Measurements from ENCODE around the gene TBC1D10A. TPM values are rescaled to one million over a fixed set of nuclear protein-coding genes. Genes with fewer than 3 reads are reported as not detected.

TBC1D10A gene
- total and polyA plus RNA-seq, 2 donors (not counting 1 experiment from before 2014, with no cell fraction given), result 10.8 to 11.7 TPM

DNA sequence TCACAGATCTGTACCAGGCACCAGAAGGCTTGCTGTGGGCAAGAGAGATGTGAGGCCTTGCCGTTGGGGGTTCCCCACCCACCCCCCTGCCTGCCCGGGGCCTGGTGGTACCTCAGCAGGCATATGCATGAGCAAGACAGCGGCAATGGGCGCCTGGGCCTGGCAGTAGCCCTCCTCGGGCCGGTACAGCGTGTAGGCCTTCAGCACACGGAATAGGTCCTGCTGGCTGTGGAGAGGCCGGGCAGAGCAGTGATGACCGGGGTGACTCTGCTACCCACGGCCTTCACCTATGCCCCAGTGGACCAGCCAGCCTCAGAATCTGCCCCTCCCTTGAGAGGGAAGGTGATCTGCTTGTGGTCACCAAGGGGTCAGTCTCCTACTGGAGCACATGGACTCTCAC, 31.9 kb downstream of the TBC1D10A start:
- Histone ChIP-seq H4K20me1 (ENCODE audit: control insufficient read depth, extremely low read depth, insufficient read depth, low read length) (no peaks in the 10 kb centered on the region), H3K36me3 (ENCODE audit: control insufficient read depth, insufficient read depth, low read length) (peaks cover 18% of the 10 kb centered on the region), H3K4me1 (ENCODE audit: control insufficient read depth, extremely low read depth, insufficient read depth, low read length) (peaks cover 12% of the 10 kb centered on the region), H3K79me2 (ENCODE audit: control insufficient read depth, insufficient read depth, low read length) (no peaks in the 10 kb centered on the region), H3K9ac (ENCODE audit: insufficient read depth, low read length) (no peak overlapping the region), H3K4me2 (ENCODE audit: extremely low read depth, insufficient read depth, low read length) (no peak overlapping the region), H3K4me3 (replicated peaks in 1 of 4; ENCODE audit: control extremely low read depth in 1 of 4, insufficient read depth in 1 of 4, low read depth in 3 of 4, low read length in 4 of 4) (no peak overlapping the region), H3K9me3 (ENCODE audit: control insufficient read depth, insufficient read depth, low read depth, low read length) (no peaks in the 10 kb centered on the region), H3K27ac (ENCODE audit: insufficient read depth, low read length) (no peak overlapping the region), H2AFZ (ENCODE audit: low read length) (no peak overlapping the region), H3K27me3 (ENCODE audit: control insufficient read depth, insufficient read depth, low read length) (no peaks in the 10 kb centered on the region)
- DNase-seq (ENCODE audit: low read depth in 2 of 2), result no peak
- TF ChIP-seq, protein P1, sequence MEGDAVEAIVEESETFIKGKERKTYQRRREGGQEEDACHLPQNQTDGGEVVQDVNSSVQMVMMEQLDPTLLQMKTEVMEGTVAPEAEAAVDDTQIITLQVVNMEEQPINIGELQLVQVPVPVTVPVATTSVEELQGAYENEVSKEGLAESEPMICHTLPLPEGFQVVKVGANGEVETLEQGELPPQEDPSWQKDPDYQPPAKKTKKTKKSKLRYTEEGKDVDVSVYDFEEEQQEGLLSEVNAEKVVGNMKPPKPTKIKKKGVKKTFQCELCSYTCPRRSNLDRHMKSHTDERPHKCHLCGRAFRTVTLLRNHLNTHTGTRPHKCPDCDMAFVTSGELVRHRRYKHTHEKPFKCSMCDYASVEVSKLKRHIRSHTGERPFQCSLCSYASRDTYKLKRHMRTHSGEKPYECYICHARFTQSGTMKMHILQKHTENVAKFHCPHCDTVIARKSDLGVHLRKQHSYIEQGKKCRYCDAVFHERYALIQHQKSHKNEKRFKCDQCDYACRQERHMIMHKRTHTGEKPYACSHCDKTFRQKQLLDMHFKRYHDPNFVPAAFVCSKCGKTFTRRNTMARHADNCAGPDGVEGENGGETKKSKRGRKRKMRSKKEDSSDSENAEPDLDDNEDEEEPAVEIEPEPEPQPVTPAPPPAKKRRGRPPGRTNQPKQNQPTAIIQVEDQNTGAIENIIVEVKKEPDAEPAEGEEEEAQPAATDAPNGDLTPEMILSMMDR (conservative IDR thresholded peaks at IDR 0.05 in 1 of 2, IDR thresholded peaks at IDR 0.05 in 1 of 2; ENCODE audit: low read depth in 1 of 2, low read length in 2 of 2), result no peak
- TF ChIP-seq EZH2 (IDR thresholded peaks at IDR 0.05; ENCODE audit: low read length, missing control alignments), result no peak

DNA sequence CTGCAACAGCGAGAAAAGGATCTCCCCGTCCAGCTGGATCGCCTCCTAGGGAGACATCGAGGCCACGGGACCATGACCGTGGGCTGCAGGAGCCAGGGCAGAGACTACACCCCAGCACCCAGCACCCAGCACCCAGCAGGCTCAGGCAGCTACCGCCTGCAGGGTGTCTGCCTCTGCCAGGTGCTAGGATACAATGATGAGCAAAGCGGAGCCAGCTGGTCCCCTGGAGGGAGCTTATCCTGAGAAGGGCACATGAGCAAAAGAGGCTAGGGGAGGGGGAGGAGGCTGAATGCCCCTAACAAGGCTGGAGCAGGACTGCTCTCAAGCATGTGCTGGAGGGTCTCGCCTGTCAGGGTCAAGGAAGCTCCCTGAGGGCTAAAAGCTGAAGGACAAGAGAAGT, 32.7 kb downstream of the TBC1D10A start:
- DNase-seq (ENCODE audit: low read depth in 2 of 2), result no peak
- Histone ChIP-seq H2AFZ (ENCODE audit: low read length) (no peak overlapping the region), H3K79me2 (ENCODE audit: control insufficient read depth, insufficient read depth, low read length) (no peaks in the 10 kb centered on the region), H3K4me2 (ENCODE audit: extremely low read depth, insufficient read depth, low read length) (no peak overlapping the region), H3K9ac (ENCODE audit: insufficient read depth, low read length) (no peak overlapping the region), H4K20me1 (ENCODE audit: control insufficient read depth, extremely low read depth, insufficient read depth, low read length) (no peaks in the 10 kb centered on the region), H3K36me3 (ENCODE audit: control insufficient read depth, insufficient read depth, low read length) (peaks cover 18% of the 10 kb centered on the region), H3K4me1 (ENCODE audit: control insufficient read depth, extremely low read depth, insufficient read depth, low read length) (peaks cover 12% of the 10 kb centered on the region), H3K9me3 (ENCODE audit: control insufficient read depth, insufficient read depth, low read depth, low read length) (no peaks in the 10 kb centered on the region), H3K27me3 (ENCODE audit: control insufficient read depth, insufficient read depth, low read length) (no peaks in the 10 kb centered on the region), H3K27ac (ENCODE audit: insufficient read depth, low read length) (no peak overlapping the region), H3K4me3 (replicated peaks in 1 of 4; ENCODE audit: control extremely low read depth in 1 of 4, insufficient read depth in 1 of 4, low read depth in 3 of 4, low read length in 4 of 4) (no peak overlapping the region)
- TF ChIP-seq EZH2 (IDR thresholded peaks at IDR 0.05; ENCODE audit: low read length, missing control alignments), result no peak
- TF ChIP-seq, protein P1 (conservative IDR thresholded peaks at IDR 0.05 in 1 of 2, IDR thresholded peaks at IDR 0.05 in 1 of 2; ENCODE audit: low read depth in 1 of 2, low read length in 2 of 2), result no peak

DNA sequence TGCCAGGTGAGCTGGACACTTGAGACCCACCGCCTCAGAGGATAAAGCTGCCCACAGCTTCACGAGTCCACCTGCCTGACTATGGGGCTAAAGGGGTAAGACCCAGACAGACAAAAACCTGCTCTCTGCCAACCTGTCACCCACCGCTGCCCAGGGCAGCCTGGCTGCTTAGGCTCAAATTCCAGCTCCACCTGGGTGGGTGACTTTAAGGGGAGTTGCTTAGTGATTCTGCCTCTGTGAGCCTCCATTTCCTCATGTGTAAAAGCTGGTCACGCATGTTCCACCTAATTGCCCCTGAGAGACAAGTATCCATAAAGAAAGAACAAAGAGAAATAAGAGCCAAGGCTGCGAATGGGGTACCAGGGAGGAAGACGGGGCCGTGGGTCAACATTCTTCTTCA, 33.7 kb downstream of the TBC1D10A start:
- no peak for TF ChIP-seq EZH2 (IDR thresholded peaks at IDR 0.05; ENCODE audit: low read length, missing control alignments)
- TF ChIP-seq, protein P1 (conservative IDR thresholded peaks at IDR 0.05 in 1 of 2, IDR thresholded peaks at IDR 0.05 in 1 of 2; ENCODE audit: low read depth in 1 of 2, low read length in 2 of 2), result no peak
- H4K20me1 ChIP-seq (ENCODE audit: control insufficient read depth, extremely low read depth, insufficient read depth, low read length), result no peaks in the 10 kb centered on the region
- H3K79me2 ChIP-seq (ENCODE audit: control insufficient read depth, insufficient read depth, low read length), result no peaks in the 10 kb centered on the region
- no peak overlapping the region for H2AFZ ChIP-seq (ENCODE audit: low read length)
- no peaks in the 10 kb centered on the region for H3K27me3 ChIP-seq (ENCODE audit: control insufficient read depth, insufficient read depth, low read length)
- H3K4me1 ChIP-seq (ENCODE audit: control insufficient read depth, extremely low read depth, insufficient read depth, low read length), result peaks cover 15% of the 10 kb centered on the region
- no peak overlapping the region for H3K27ac ChIP-seq (ENCODE audit: insufficient read depth, low read length)
- no peak overlapping the region for H3K4me2 ChIP-seq (ENCODE audit: extremely low read depth, insufficient read depth, low read length)
- H3K9ac ChIP-seq (ENCODE audit: insufficient read depth, low read length), result no peak overlapping the region
- DNase-seq (ENCODE audit: low read depth in 2 of 2), result no peak
- no peaks in the 10 kb centered on the region for H3K9me3 ChIP-seq (ENCODE audit: control insufficient read depth, insufficient read depth, low read depth, low read length)
- H3K4me3 ChIP-seq (replicated peaks in 1 of 4; ENCODE audit: control extremely low read depth in 1 of 4, insufficient read depth in 1 of 4, low read depth in 3 of 4, low read length in 4 of 4), result no peak overlapping the region
- peaks cover 16% of the 10 kb centered on the region for H3K36me3 ChIP-seq (ENCODE audit: control insufficient read depth, insufficient read depth, low read length)
